HK-2 (cell line): ENCODE data around the gene TSPOAP1.
"Not testable (repeated sequence)": the region's sequence is repeated elsewhere in the genome, so short reads cannot be mapped to it uniquely, and the experiment has no call there.

Experiments
- DNase-seq: peaks from one replicate; pipeline ENCODE4 v3.0.0-alpha.2; 2018; ENCODE audit not compliant: unreplicated experiment

The TSPOAP1 gene

GRCh38 chr17:58360296-58361063, 31.9 kb upstream of the TSPOAP1 start:
- no peak for DNase-seq

- no peak for DNase-seq
These were observed 30.0 kb upstream of the TSPOAP1 start for GRCh38 chr17:58358408-58359172.

GRCh38 chr17:58357312-58358297, 29.0 kb upstream of the TSPOAP1 start:
- DNase-seq = no peak

GRCh38 chr17:58356231-58356630, 27.6 kb upstream of the TSPOAP1 start:
- no peak for DNase-seq

GRCh38 chr17:58354541-58355216, 26.1 kb upstream of the TSPOAP1 start:
- DNase-seq = no peak

GRCh38 chr17:58353389-58353825, 24.8 kb upstream of the TSPOAP1 start:
- no peak for DNase-seq

GRCh38 chr17:58352596-58353388, 24.2 kb upstream of the TSPOAP1 start:
- DNase-seq = peak; percentile 38

GRCh38 chr17:58351831-58352595, 23.4 kb upstream of the TSPOAP1 start, which contains the start of gene SUPT4H1:
TSS of gene SUPT4H1 (minus strand) at chr17:58352201. CDS start at chr17:58352135, 66 bp downstream.
- DNase-seq = peak; percentile 93

GRCh38 chr17:58351182-58351581, 22.6 kb upstream of the TSPOAP1 start:
- DNase-seq = no peak

- DNase-seq = no peak
These were observed 19.4 kb upstream of the TSPOAP1 start for GRCh38 chr17:58348038-58348437.

- DNase-seq = no peak
These were observed 16.9 kb upstream of the TSPOAP1 start for GRCh38 chr17:58345500-58345899.

- DNase-seq = no peak
These were observed 16.2 kb upstream of the TSPOAP1 start for GRCh38 chr17:58344791-58345157.

- peak; percentile 68 for DNase-seq
These were observed 15.6 kb upstream of the TSPOAP1 start for GRCh38 chr17:58344047-58344790.

GRCh38 chr17:58343131-58343530, 14.5 kb upstream of the TSPOAP1 start:
- no peak for DNase-seq

- DNase-seq = no peak
These were observed 13.4 kb upstream of the TSPOAP1 start for GRCh38 chr17:58341861-58342475.

- not testable (repeated sequence) for DNase-seq
These were observed 12.7 kb upstream of the TSPOAP1 start for GRCh38 chr17:58341136-58341860.

GRCh38 chr17:58340405-58340876, 11.8 kb upstream of the TSPOAP1 start:
- DNase-seq = no peak
